Body of pancreas (tissue), 4 donors: ENCODE results near the gene CNTNAP5. TPM values are rescaled to one million over a fixed set of nuclear protein-coding genes. Genes with fewer than 3 reads are reported as not detected.

Experiments used
- ATAC-seq: fragments of 150-250 bp; one replicate; pipeline ENCODE4 v1.9.1; 2016
- DNase-seq, 4 donors: peaks; one replicate each; pipeline ENCODE4 v3.0.0-alpha.2; 2019
- H3K27ac ChIP-seq, 4 donors: fragments of 200-600 bp; sonication (generic); 1 replicate in 3 of 4; 2 replicates in 1 of 4; pipeline versions ENCODE4 v1.5.1 to v1.6.1; 2016 to 2019; ENCODE audit warnings: mild to moderate bottlenecking in 1 of 4, mixed read lengths in 1 of 4, moderate library complexity in 1 of 4
- H3K27me3 ChIP-seq, 2 donors: fragments of 200-600 bp; sonication (generic); one replicate each; pipeline ENCODE4 v1.6.0; 2016; ENCODE audit warnings: mild to moderate bottlenecking in 1 of 2
- H3K36me3 ChIP-seq, 2 donors: fragments of 200-600 bp; sonication (generic); replicated peaks in 1 of 2; 2 replicates each; pipeline ENCODE4 v1.5.1; 2016; ENCODE audit warnings: low read depth in 2 of 2; ENCODE audit not compliant: insufficient read depth in 1 of 2
- H3K4me1 ChIP-seq: fragments of 200-600 bp; sonication (generic); one replicate; pipeline ENCODE4 v1.6.0; 2016
- H3K4me3 ChIP-seq, 2 donors: fragments of 200-600 bp; sonication (generic); 1 replicate in 1 of 2; 2 replicates in 1 of 2; pipeline ENCODE4 v1.5.1; 2016 to 2019
- H3K9me3 ChIP-seq, 3 donors: fragments of 200-600 bp; sonication (generic); 1 replicate in 2 of 3; 2 replicates in 1 of 3; pipeline ENCODE4 v1.5.1; 2016
- POLR2A ChIP-seq, 3 donors: fragments of 450-650 bp; IDR thresholded peaks; one replicate each; pipeline ENCODE4 v1.6.1; 2016; ENCODE audit warnings: antibody characterized with exemption in 3 of 3, mild to moderate bottlenecking in 2 of 3
- WGBS, 2 donors: methylation state at CpG; one replicate each; pipeline ENCODE4 v1.1.5; 2017; 5-methylcytosine and 5-hydroxymethylcytosine counted together
- intact Hi-C: fragments of 100-400 bp; cut with DNase I; formaldehyde crosslinking; loops from one replicate; pipeline ENCODE4 v1.15.1; 2023
- total RNA-seq, 2 donors: library from RNA; depleted of rRNA; stranded (reverse); fragments of >200 nt; gene quantifications; one replicate each; pipeline ENCODE4 v1.1.0, GENCODE V29; 2016
- TF ChIP-seq, protein P1 (sequence below), 7 experiments: fragments of 450-650 bp in 4 of 7; fragments of 200-600 bp in 3 of 7; sonication (generic) in 3 of 7; IDR thresholded peaks; one replicate each; pipeline ENCODE4 v1.5.1; 2016 to 2019; ENCODE audit warnings: antibody characterized with exemption in 7 of 7

CNTNAP5 gene
- total RNA-seq, 2 donors from 2014 or later: 0.26 to 0.33 TPM

DNA sequence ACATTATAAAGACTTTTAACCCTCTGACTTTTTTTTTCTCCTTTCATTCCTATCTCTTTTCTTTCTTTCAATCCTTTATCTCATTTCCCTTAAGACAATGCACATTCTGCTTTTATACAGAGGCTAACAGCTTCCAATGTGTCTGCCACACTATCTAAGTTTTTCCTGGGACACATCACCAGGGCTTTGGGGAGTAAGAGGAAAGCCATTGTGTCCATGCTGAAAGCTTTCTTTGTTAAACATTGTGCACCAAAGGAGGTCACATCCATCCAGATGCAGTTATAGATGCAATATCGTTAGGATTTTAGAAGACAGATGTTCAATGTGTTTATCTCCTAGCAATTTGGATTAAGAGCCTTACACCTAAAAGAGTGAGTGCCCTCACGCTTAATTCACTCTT is 534.1 kb downstream of the CNTNAP5 start:
- no peak overlapping the region for H3K4me3 ChIP-seq
- no peaks in the 10 kb centered on the region for H3K27me3 ChIP-seq
- TF ChIP-seq, protein P1, sequence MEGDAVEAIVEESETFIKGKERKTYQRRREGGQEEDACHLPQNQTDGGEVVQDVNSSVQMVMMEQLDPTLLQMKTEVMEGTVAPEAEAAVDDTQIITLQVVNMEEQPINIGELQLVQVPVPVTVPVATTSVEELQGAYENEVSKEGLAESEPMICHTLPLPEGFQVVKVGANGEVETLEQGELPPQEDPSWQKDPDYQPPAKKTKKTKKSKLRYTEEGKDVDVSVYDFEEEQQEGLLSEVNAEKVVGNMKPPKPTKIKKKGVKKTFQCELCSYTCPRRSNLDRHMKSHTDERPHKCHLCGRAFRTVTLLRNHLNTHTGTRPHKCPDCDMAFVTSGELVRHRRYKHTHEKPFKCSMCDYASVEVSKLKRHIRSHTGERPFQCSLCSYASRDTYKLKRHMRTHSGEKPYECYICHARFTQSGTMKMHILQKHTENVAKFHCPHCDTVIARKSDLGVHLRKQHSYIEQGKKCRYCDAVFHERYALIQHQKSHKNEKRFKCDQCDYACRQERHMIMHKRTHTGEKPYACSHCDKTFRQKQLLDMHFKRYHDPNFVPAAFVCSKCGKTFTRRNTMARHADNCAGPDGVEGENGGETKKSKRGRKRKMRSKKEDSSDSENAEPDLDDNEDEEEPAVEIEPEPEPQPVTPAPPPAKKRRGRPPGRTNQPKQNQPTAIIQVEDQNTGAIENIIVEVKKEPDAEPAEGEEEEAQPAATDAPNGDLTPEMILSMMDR (IDR thresholded peaks at IDR 0.05): no peak
- TF ChIP-seq POLR2A (IDR thresholded peaks at IDR 0.05): no peak
- H3K9me3 ChIP-seq: no peaks in the 10 kb centered on the region
- intact Hi-C loops: no loop called here
- ATAC-seq (no peak), DNase-seq (no peak)
- no peak overlapping the region for H3K27ac ChIP-seq
- 53 to 60% methylated on average over 2 of the region's 2 CpGs for WGBS, 2 donors
- no peaks in the 10 kb centered on the region for H3K4me1 ChIP-seq
- H3K36me3 ChIP-seq: no peaks in the 10 kb centered on the region

DNA sequence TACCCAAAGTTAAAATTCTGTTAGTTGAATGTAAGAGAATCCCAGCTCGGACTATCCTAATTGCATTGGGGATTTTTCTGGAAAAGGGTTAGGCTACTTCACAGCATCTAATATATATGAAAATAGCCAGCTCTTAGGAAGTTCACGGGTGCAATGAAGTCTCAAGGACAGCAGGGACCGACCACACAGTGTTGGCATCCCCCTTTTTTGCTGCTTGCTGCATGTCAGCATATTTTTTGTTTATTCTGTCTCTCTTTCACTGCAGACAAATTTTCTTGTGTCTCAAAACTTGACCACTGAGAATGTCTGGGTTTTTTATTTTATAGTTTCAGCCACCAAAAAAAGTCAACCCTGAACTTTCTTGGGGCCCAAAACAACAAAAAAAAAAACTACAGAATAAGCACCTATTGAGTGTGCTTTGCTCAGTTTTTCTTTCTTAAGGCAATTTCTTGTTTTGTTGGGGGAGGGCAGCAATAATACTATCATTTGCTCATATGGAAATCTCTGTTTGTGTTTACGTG is 535.6 kb downstream of the CNTNAP5 start:
- ATAC-seq (no peak), DNase-seq (no peak)
- intact Hi-C loops: no loop called here
- Histone ChIP-seq H3K27me3 (no peaks in the 10 kb centered on the region), H3K9me3 (no peaks in the 10 kb centered on the region), H3K4me1 (no peaks in the 10 kb centered on the region), H3K4me3 (no peak overlapping the region), H3K36me3 (no peaks in the 10 kb centered on the region), H3K27ac (no peak overlapping the region)
- 47 to 51% methylated on average over 4 of the region's 4 CpGs for WGBS, 2 donors
- TF ChIP-seq POLR2A (IDR thresholded peaks at IDR 0.05): no peak
- TF ChIP-seq, protein P1 (IDR thresholded peaks at IDR 0.05): no peak

DNA sequence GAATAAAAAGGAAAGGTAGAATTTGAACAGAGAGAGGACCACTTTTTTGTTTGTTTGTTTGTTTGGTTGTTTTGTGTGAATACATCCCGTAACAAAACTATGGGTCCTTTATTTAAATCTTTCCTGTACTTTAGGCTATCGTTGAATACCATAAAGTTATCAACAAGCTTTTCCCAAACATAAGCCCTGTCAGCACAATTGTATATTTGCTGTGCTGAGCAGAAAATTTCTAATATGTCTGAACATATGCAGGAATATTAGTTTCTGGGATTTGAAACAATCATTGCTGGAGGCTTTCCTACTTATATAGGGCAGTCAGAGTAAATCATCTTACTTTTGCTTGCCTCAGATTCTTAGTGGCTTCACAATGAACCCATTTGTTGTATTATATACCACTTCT is 536.4 kb downstream of the CNTNAP5 start:
- intact Hi-C loops: no loop called here
- ATAC-seq (no peak), DNase-seq (no peak)
- WGBS, 2 donors: 51 to 70% methylated on average over 2 of the region's 2 CpGs
- Histone ChIP-seq H3K9me3 (no peaks in the 10 kb centered on the region), H3K4me1 (no peaks in the 10 kb centered on the region), H3K4me3 (no peak overlapping the region), H3K36me3 (no peaks in the 10 kb centered on the region), H3K27ac (no peak overlapping the region), H3K27me3 (no peaks in the 10 kb centered on the region)
- TF ChIP-seq, protein P1 (IDR thresholded peaks at IDR 0.05): no peak
- TF ChIP-seq POLR2A (IDR thresholded peaks at IDR 0.05): no peak

DNA sequence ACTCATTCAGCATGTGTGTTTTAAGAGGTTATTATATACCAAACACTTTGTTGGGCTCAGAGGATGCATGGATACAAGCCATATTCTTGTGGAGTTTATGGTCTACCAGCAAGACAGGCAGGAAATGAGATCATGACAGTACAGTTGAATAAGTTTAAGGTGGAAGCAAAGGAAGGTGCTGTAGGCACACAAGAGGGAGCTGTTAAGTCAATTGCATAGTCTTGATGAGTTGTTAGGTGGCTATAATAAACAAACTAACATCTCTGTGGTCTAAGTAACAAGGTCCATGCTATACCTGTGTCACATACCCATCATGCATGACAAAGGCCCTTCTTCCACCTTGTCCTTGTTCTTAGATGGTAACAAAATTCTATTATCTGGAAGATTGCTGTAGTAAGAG is 538.3 kb downstream of the CNTNAP5 start:
- intact Hi-C loops: no loop called here
- DNase-seq: no peak
- TF ChIP-seq POLR2A (IDR thresholded peaks at IDR 0.05): no peak
- TF ChIP-seq, protein P1 (IDR thresholded peaks at IDR 0.05): no peak
- Histone ChIP-seq H3K4me3 (no peak overlapping the region), H3K36me3 (no peaks in the 10 kb centered on the region), H3K9me3 (no peaks in the 10 kb centered on the region), H3K4me1 (no peaks in the 10 kb centered on the region), H3K27me3 (no peaks in the 10 kb centered on the region), H3K27ac (no peak overlapping the region)
- ATAC-seq: no peak

DNA sequence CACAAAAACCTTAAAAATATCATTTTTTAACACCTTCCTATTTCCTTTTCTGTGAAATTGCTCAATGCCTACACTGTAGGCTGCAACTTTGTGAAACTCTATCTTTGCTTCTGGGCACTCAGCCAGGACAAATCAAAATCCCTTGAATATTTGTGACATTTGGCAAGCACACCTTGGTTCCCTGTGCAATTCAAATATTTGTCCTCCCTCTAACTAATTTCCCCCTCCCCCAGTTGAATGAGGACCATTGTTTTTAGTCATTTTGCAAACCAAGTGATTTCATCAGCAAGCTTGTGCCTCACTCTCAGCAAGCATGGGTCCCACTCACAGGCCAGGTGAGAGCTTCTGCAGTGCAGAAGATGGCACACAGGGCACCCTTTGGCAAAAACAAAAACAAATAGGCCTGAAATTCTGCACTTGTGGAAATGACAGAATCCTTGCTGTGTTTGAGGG is 541.5 kb downstream of the CNTNAP5 start:
- ATAC-seq (peak; percentile 63), DNase-seq (peak; percentile 8 to 56 (median 32))
- TF ChIP-seq, protein P1 (IDR thresholded peaks at IDR 0.05): no peak
- TF ChIP-seq POLR2A (IDR thresholded peaks at IDR 0.05): no peak
- Histone ChIP-seq H3K27ac (peak overlapping the region in 1 of 4 donors; percentile 15), H3K9me3 (no peaks in the 10 kb centered on the region), H3K27me3 (no peaks in the 10 kb centered on the region), H3K4me1 (no peaks in the 10 kb centered on the region), H3K36me3 (no peaks in the 10 kb centered on the region), H3K4me3 (no peak overlapping the region)
- intact Hi-C loops: no loop called here
